SK-N-SH (cell line): ENCODE results near the gene PRM1. TPM values are rescaled to one million over a fixed set of nuclear protein-coding genes. Genes with fewer than 3 reads are reported as not detected.

ENCODE experiments used
- CTCF ChIP-seq: fragments of 200-600 bp; sonication (generic); IDR thresholded peaks from 2 replicates; pipeline ENCODE4 v1.6.1; 2017; ENCODE audit warnings: antibody characterized with exemption, mild to moderate bottlenecking, moderate library complexity
- ELF1 ChIP-seq: IDR thresholded peaks from 2 replicates; pipeline ENCODE4 v1.4.0; 2012
- FOSL2 ChIP-seq: IDR thresholded peaks from 2 replicates; pipeline ENCODE4 v1.4.0; 2012; ENCODE audit warnings: low read depth, mild to moderate bottlenecking, moderate library complexity, borderline replicate concordance
- FOXJ3 ChIP-seq: sonication (generic); formaldehyde crosslinking; IDR thresholded peaks from 2 replicates; pipeline ENCODE4 v1.5.1; 2020; ENCODE audit warnings: mild to moderate bottlenecking, missing genetic modification reagents
- GABPA ChIP-seq: IDR thresholded peaks from 2 replicates; pipeline ENCODE4 v1.4.0; 2012; ENCODE audit warnings: low read depth, mild to moderate bottlenecking
- GATA2 ChIP-seq: sonication (generic); formaldehyde crosslinking; IDR thresholded peaks from 2 replicates; pipeline ENCODE4 v1.5.0; 2020; ENCODE audit warnings: mild to moderate bottlenecking, missing genetic modification reagents
- IRF3 ChIP-seq: fragments of 150-350 bp; IDR thresholded peaks from 2 replicates; pipeline ENCODE4 v1.6.1; 2016; ENCODE audit warnings: mild to moderate bottlenecking, low read depth, low read length
- JUND ChIP-seq: IDR thresholded peaks from 2 replicates; pipeline ENCODE4 v1.4.0; 2012
- MXI1 ChIP-seq: IDR thresholded peaks from 2 replicates; pipeline ENCODE4 v1.6.1; 2012; ENCODE audit warnings: mild to moderate bottlenecking, low read depth, low read length, improper control_type of control experiment
- NFIC ChIP-seq: IDR thresholded peaks from 2 replicates; pipeline ENCODE4 v1.4.0; 2012; ENCODE audit warnings: borderline replicate concordance
- NRF1 ChIP-seq: IDR thresholded peaks from 2 replicates; pipeline ENCODE4 v1.6.1; 2012; ENCODE audit warnings: low read depth, mild to moderate bottlenecking, low read length
- POLR2AphosphoS5 ChIP-seq: IDR thresholded peaks from 2 replicates; pipeline ENCODE4 v1.6.1; 2012; ENCODE audit warnings: low read depth, low read length
- RAD21 ChIP-seq: IDR thresholded peaks from 2 replicates; pipeline ENCODE4 v1.6.1; 2012; ENCODE audit warnings: mild to moderate bottlenecking, low read length
- RCOR1 ChIP-seq: fragments of 150-350 bp; IDR thresholded peaks from 2 replicates; pipeline ENCODE4 v1.6.1; 2017; ENCODE audit warnings: antibody characterized with exemption, low read length
- REST ChIP-seq: IDR thresholded peaks from 2 replicates; pipeline ENCODE4 v1.6.1; 2012; ENCODE audit warnings: mild to moderate bottlenecking, low read depth, low read length, moderate library complexity
- RFX5 ChIP-seq: IDR thresholded peaks from 2 replicates; pipeline ENCODE4 v1.6.1; 2012; ENCODE audit warnings: mild to moderate bottlenecking, improper control_type of control experiment, low read length
- RXRA ChIP-seq: IDR thresholded peaks from 2 replicates; pipeline ENCODE4 v1.4.0; 2012; ENCODE audit warnings: low read depth, mild to moderate bottlenecking, borderline replicate concordance
- SIN3A ChIP-seq: IDR thresholded peaks from 2 replicates; pipeline ENCODE4 v1.6.1; 2012; ENCODE audit warnings: low read depth, mild to moderate bottlenecking, low read length, moderate library complexity, borderline replicate concordance
- SMC3 ChIP-seq: IDR thresholded peaks from 2 replicates; pipeline ENCODE4 v1.6.1; 2012; ENCODE audit warnings: low read depth, low read length, improper control_type of control experiment
- TEAD4 ChIP-seq: IDR thresholded peaks from 2 replicates; pipeline ENCODE4 v1.4.0; 2012; ENCODE audit warnings: mild to moderate bottlenecking, borderline replicate concordance; ENCODE audit not compliant: insufficient read depth
- USF1 ChIP-seq: IDR thresholded peaks from 2 replicates; pipeline ENCODE4 v1.4.0; 2012; ENCODE audit warnings: low read depth, borderline replicate concordance
- YY1 ChIP-seq: IDR thresholded peaks from 2 replicates; pipeline ENCODE4 v1.4.0; 2012; ENCODE audit warnings: low read depth, mild to moderate bottlenecking
- polyA plus RNA-seq, 3 experiments: library from polyadenylated mRNA; depleted of rRNA; stranded (reverse); fragments of >200 nt; gene quantifications; 2 replicates each; pipeline ENCODE4 v1.2.3, GENCODE V29; 2012
- TF ChIP-seq, protein P1 (sequence below): IDR thresholded peaks from 2 replicates; pipeline ENCODE4; 2012
- TF ChIP-seq, protein P2 (sequence below): IDR thresholded peaks from 2 replicates; pipeline ENCODE4 v1.4.0; 2012; ENCODE audit warnings: low read depth, borderline replicate concordance

PRM1 gene
- polyA plus RNA-seq, 1 of the 3 experiments (the other 2 are of a cell fraction): not detected

DNA sequence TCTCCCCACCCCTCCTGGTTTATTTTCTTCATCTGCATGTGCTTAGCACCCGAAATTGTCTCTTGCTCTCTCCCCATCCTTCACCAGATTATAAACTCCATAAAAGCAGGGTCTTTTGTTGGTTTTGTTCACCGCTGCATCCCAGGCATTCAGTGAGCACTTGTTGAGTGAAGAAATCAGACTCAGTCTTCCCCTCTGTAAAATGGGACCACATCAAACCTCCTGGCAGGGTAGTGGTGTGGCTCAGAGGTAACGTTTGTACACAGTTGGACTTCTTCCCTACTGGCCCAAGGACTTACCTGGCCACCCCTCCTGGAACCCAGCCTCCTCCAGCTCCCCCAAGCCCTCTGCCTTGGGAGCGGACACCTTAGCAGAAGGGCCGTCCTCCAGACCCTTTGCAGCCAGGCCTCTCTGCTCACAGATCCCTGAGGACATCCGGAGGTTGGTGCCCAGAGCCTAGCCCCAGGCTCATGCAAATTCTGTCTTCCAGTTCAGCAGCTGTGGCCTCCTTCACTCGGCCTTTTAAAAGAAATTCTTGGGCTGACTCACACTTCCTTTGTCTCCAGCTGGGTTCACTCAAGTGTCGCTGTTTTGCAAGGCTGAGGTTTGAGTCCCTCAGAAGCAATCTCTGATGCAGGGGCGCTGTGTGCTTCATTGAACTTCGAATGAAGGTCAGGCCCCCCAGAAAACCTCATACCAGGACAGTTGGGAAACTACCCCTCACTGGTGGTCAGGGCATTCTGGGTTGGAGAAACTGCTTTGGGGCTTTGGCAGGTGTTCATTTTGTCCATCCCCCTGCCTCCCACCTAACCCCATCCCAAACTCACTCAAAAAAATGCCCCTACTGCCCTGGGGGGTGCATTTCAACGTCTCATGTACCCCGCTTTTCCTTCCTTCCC is 47.3 kb upstream of the PRM1 start (continued):
- TF ChIP-seq REST (peak; percentile 65; the same call in 1 of the 2 replicates), CTCF (peak; percentile 34; the same call in 1 of the 2 replicates), GABPA (no peak), MXI1 (no peak), SIN3A (peak; percentile 73; the same call in 1 of the 2 replicates), ELF1 (no peak), POLR2AphosphoS5 (peak; percentile 80), RAD21 (no peak), FOSL2 (peak; percentile 94), RXRA (peak; percentile 85; the same call in 1 of the 2 replicates), USF1 (no peak), JUND (peak; percentile 92), YY1 (no peak), RCOR1 (no peak), NFIC (peak; percentile 71), NRF1 (no peak), RFX5 (no peak), TEAD4 (peak; percentile 81), IRF3 (no peak), FOXJ3 (CRISPR knock-in tag) (no peak), SMC3 (no peak), GATA2 (CRISPR knock-in tag) (no peak)
- TF ChIP-seq, protein P1, sequence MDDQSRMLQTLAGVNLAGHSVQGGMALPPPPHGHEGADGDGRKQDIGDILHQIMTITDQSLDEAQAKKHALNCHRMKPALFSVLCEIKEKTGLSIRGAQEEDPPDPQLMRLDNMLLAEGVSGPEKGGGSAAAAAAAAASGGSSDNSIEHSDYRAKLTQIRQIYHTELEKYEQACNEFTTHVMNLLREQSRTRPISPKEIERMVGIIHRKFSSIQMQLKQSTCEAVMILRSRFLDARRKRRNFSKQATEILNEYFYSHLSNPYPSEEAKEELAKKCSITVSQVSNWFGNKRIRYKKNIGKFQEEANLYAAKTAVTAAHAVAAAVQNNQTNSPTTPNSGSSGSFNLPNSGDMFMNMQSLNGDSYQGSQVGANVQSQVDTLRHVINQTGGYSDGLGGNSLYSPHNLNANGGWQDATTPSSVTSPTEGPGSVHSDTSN: peak; percentile 95
- TF ChIP-seq, protein P2, sequence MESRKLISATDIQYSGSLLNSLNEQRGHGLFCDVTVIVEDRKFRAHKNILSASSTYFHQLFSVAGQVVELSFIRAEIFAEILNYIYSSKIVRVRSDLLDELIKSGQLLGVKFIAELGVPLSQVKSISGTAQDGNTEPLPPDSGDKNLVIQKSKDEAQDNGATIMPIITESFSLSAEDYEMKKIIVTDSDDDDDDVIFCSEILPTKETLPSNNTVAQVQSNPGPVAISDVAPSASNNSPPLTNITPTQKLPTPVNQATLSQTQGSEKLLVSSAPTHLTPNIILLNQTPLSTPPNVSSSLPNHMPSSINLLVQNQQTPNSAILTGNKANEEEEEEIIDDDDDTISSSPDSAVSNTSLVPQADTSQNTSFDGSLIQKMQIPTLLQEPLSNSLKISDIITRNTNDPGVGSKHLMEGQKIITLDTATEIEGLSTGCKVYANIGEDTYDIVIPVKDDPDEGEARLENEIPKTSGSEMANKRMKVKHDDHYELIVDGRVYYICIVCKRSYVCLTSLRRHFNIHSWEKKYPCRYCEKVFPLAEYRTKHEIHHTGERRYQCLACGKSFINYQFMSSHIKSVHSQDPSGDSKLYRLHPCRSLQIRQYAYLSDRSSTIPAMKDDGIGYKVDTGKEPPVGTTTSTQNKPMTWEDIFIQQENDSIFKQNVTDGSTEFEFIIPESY: no peak
